ENCODE data around the gene XRCC4. TPM values are rescaled to one million over a fixed set of nuclear protein-coding genes. Genes with fewer than 3 reads are reported as not detected.

Gene XRCC4
- total and polyA plus RNA-seq, 2 of the 8 experiments (the other 6 are each of a cell fraction or from before 2014, with no cell fraction given) = 3.0 to 8.3 TPM

GRCh38 chr5:83179966-83180365 lies 102.6 kb downstream of the XRCC4 start:
- Histone ChIP-seq H3K18ac (ENCODE audit: extremely low read depth, low read length) (no peak overlapping the region), H2BK5ac (ENCODE audit: low read depth, low read length) (no peak overlapping the region), H3K23ac (ENCODE audit: insufficient read length) (no peak overlapping the region), H2BK20ac (ENCODE audit: low read length) (no peak overlapping the region), H3K23me2 (ENCODE audit: low read depth, low read length) (no peaks in the 10 kb centered on the region; the same call in 1 of the 2 replicates), H3K79me2 (ENCODE audit: control insufficient read depth in 1 of 2, insufficient read depth in 2 of 2, low read length in 2 of 2) (no peaks in the 10 kb centered on the region), H3K4me3 (ENCODE audit: extremely low read depth in 1 of 4, insufficient read depth in 2 of 4, low read depth in 3 of 4, low read length in 4 of 4) (no peak overlapping the region), H3K36me3 (ENCODE audit: control insufficient read depth in 2 of 4, insufficient read depth in 4 of 4, low read length in 3 of 4) (no peaks in the 10 kb centered on the region), H3K9ac (replicated peaks in 1 of 4; ENCODE audit: extremely low read depth in 1 of 4, low read depth in 3 of 4, low read length in 3 of 4) (no peak overlapping the region), H3K27me3 (replicated peaks in 1 of 4; ENCODE audit: control insufficient read depth in 3 of 4, extremely low read depth in 1 of 4, insufficient read depth in 3 of 4, low read length in 3 of 4) (no peaks in the 10 kb centered on the region), H3K79me1 (ENCODE audit: low read depth, low read length) (no peaks in the 10 kb centered on the region), H3K14ac (ENCODE audit: insufficient read length) (no peak overlapping the region), H4K8ac (ENCODE audit: extremely low read depth, insufficient read depth, low read length) (no peak overlapping the region), H3K4me1 (replicated peaks in 1 of 4; ENCODE audit: control insufficient read depth in 3 of 4, insufficient read depth in 4 of 4, low read length in 3 of 4) (no peaks in the 10 kb centered on the region), H3K56ac (replicated peaks; ENCODE audit: insufficient read length, low read depth, low read length) (no peak overlapping the region), H2BK12ac (ENCODE audit: low read depth, low read length) (no peak overlapping the region), H3K4ac (replicated peaks; ENCODE audit: insufficient read length, low read depth, low read length) (no peak overlapping the region), H2BK120ac (replicated peaks; ENCODE audit: low read depth, low read length) (no peak overlapping the region), H3K9me3 (ENCODE audit: insufficient read depth in 2 of 2, low read depth in 1 of 2, low read length in 1 of 2) (no peaks in the 10 kb centered on the region), H3K4me2 (ENCODE audit: insufficient read depth in 1 of 2, low read depth in 2 of 2, low read length in 2 of 2) (no peak overlapping the region), H4K91ac (replicated peaks; ENCODE audit: insufficient read length, low read length) (no peak overlapping the region), H3K27ac (ENCODE audit: low read depth, low read length) (no peak overlapping the region), H2BK15ac (ENCODE audit: low read length) (no peak overlapping the region), H4K20me1 (replicated peaks in 1 of 2; ENCODE audit: control insufficient read depth in 1 of 2, insufficient read depth in 2 of 2, low read length in 2 of 2) (no peaks in the 10 kb centered on the region), H4K5ac (ENCODE audit: insufficient read length, low read depth, low read length) (no peak overlapping the region), H2AK5ac (ENCODE audit: low read depth, low read length) (no peak overlapping the region), H2AFZ (ENCODE audit: low read length) (no peak overlapping the region)
- no peak for DNase-seq (ENCODE audit: low read depth in 1 of 2, low spot score in 2 of 2)
- FAIRE-seq = no peak
- ChIA-PET POLR2A (ENCODE audit: partially characterized antibody) (interaction anchor here (1.3 to 1.5 kb wide), 2 partner anchors 10 to 292 kb away, joined by 3 to 4 read pairs; partner anchors contain the start of gene VCAN), CTCF (ENCODE audit: partially characterized antibody) (no interaction called here)
- TF ChIP-seq ATF3 (IDR thresholded peaks at IDR 0.05; ENCODE audit: insufficient read depth, low read depth, low read length) (no peak), CBX5 (IDR thresholded peaks at IDR 0.05; ENCODE audit: low read depth, low read length) (no peak), SIX5 (IDR thresholded peaks at IDR 0.05; ENCODE audit: low read depth, low read length) (no peak), SIN3A (conservative IDR thresholded peaks at IDR 0.05 in 1 of 2, IDR thresholded peaks at IDR 0.05 in 1 of 2; ENCODE audit: low read depth in 1 of 2, low read length in 2 of 2) (no peak), E2F6 (IDR thresholded peaks at IDR 0.05) (no peak), SIRT6 (IDR thresholded peaks at IDR 0.05; ENCODE audit: low read length) (no peak), BCL11A (IDR thresholded peaks at IDR 0.05; ENCODE audit: low read depth in 2 of 2, low read length in 2 of 2) (no peak), CREB1 (IDR thresholded peaks at IDR 0.05) (no peak), RNF2 (IDR thresholded peaks at IDR 0.05; ENCODE audit: borderline replicate concordance, low read depth, low read length, missing control alignments, poor library complexity, severe bottlenecking) (no peak)
